ENCODE measurements around the gene KMT2D.
"Not testable (repeated sequence)": the region's sequence is repeated elsewhere in the genome, so short reads cannot be mapped to it uniquely, and the experiment has no call there.

The KMT2D gene

DNA sequence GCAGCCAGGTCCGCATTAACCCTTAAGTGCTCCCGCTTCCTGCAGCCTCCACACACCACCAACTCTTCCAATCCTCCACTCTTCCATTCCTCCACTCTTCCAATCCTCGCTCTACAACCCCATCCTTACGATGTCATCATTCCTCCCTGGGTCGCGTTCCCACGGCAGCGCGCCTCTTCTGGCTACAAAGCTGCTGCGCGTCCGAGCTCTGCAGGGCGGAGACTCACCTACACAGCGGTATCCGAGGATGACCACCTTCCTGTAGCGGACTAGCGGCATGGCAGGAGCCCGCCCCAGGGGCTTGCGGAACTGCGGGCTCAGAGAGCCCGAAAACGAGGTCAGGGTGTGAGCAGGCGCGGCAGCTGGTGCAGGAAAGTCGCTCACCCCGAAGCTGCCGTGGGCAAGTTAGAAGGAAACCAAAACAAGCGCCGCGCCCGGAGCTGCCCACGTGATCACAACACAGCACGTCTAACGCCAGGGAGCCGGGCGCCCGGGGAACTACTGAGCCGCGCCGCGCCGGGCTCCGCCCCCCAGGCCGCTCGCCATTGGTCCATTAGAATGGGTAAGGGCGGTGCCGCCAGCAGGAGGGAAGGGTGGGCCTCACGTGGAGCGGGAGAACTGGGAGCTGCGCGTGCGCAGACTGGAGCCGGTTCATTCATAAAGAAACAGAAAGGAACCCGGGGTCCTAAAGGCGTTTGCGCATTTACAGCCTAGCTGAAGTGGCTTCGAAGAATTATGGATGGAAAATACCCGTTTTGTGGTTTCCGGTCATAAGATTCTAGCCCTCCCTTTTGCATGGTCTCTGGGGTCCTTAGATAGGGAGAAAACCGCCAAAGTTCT lies 9.1 kb upstream of the KMT2D start, which contains the start of gene RHEBL1:
Gene RHEBL1, minus strand, starts transcription at position 473 of the 840 bp plus-strand sequence. Its CDS starts 194 bp downstream, at position 279.
- peak within 1 kb of the TSS; percentile 50 for H3K27ac ChIP-seq (replicated peaks)

DNA sequence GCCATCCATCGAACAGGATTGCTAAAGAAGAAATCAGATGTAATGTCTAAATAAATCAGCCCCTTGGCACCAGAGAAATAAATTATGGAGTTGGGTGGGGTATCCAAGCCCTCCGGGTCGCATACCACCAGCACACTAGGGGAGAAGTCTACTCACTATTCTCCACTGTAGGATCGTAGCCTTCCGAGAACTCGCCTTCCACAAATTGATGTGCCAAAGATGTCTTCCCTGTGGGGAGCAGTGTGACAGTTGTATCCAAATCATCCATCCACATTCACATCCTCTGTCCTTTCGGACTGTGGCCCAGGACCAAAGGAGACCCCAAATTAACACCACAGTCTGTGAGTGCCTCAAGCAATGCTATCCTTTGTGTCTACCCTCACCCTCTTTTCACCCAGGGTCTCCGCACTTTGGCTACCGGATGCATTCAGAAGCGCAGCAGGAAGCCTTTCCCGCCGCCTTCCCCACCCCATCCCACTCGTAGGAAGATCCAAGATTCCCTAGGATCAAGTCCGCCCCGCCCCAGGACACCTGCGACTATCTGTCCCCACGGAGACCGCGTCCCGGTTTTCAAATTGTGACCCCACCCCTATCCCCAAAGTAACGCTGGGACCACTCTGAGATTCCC lies 8.4 kb upstream of the KMT2D start:
- no peaks in the 10 kb centered on the region for H3K27me3 ChIP-seq (ENCODE audit: insufficient read depth, poor library complexity, severe bottlenecking)
- H3K4me3 ChIP-seq (replicated peaks; ENCODE audit: insufficient read depth, low read length) = peak overlapping the region; percentile 92
- no peak for DNase-seq (ENCODE audit: low read depth in 1 of 2, low spot score in 1 of 2)
- TF ChIP-seq SPI1 (IDR thresholded peaks at IDR 0.05; ENCODE audit: borderline replicate concordance, low read depth) = no peak
- peak overlapping the region; percentile 50; the same call in 1 of the 2 replicates for H3K27ac ChIP-seq (replicated peaks)

More for the DNA sequence above, 9.1 kb upstream of the KMT2D start, which contains the start of gene RHEBL1:
- TF ChIP-seq SPI1 (IDR thresholded peaks at IDR 0.05; ENCODE audit: borderline replicate concordance, low read depth) = no peak
- peak; percentile 48; the same call in 1 of the 2 replicates for TF ChIP-seq POLR2AphosphoS5 (IDR thresholded peaks at IDR 0.05; ENCODE audit: low read depth)
- TF ChIP-seq, protein P1, sequence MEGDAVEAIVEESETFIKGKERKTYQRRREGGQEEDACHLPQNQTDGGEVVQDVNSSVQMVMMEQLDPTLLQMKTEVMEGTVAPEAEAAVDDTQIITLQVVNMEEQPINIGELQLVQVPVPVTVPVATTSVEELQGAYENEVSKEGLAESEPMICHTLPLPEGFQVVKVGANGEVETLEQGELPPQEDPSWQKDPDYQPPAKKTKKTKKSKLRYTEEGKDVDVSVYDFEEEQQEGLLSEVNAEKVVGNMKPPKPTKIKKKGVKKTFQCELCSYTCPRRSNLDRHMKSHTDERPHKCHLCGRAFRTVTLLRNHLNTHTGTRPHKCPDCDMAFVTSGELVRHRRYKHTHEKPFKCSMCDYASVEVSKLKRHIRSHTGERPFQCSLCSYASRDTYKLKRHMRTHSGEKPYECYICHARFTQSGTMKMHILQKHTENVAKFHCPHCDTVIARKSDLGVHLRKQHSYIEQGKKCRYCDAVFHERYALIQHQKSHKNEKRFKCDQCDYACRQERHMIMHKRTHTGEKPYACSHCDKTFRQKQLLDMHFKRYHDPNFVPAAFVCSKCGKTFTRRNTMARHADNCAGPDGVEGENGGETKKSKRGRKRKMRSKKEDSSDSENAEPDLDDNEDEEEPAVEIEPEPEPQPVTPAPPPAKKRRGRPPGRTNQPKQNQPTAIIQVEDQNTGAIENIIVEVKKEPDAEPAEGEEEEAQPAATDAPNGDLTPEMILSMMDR (IDR thresholded peaks at IDR 0.05; ENCODE audit: insufficient read depth, low read length) = peak; percentile 18
- Histone ChIP-seq H3K27me3 (ENCODE audit: insufficient read depth, poor library complexity, severe bottlenecking) (no peaks in the 10 kb centered on the region), H3K4me3 (replicated peaks; ENCODE audit: insufficient read depth, low read length) (peak within 1 kb of the TSS; percentile 92)
- peak; percentile 96 to 99 for DNase-seq (ENCODE audit: low read depth in 1 of 2, low spot score in 1 of 2)

DNA sequence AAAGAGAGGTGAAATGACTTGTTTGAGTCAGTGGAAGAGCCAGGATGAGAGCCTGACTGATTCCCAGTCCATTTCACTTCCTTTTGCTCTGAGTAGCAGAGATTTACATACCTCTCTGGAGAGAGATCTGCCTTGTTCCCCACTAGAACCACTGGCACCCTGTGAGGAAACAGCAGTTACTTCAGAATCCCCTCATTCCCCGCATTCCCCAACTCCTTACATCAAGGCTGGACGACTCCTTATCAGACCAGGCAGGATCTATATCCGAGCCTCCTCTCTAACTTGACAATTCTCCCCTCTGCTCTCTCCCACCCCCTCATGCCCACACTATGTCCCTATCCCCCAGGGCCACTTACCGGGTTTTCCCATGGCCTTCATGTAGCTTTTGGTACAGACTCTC lies 5.5 kb upstream of the KMT2D start:
- no peak for DNase-seq (ENCODE audit: low read depth in 1 of 2, low spot score in 1 of 2)
- Histone ChIP-seq H3K27ac (replicated peaks) (no peak overlapping the region), H3K27me3 (ENCODE audit: insufficient read depth, poor library complexity, severe bottlenecking) (no peaks in the 10 kb centered on the region), H3K4me3 (replicated peaks; ENCODE audit: insufficient read depth, low read length) (no peak overlapping the region)
- TF ChIP-seq SPI1 (IDR thresholded peaks at IDR 0.05; ENCODE audit: borderline replicate concordance, low read depth) = no peak
- TF ChIP-seq GABPA (IDR thresholded peaks at IDR 0.05; ENCODE audit: low read depth) = no peak
- TF ChIP-seq, protein P1 (IDR thresholded peaks at IDR 0.05; ENCODE audit: insufficient read depth, low read length) = no peak
- no peak for TF ChIP-seq POLR2AphosphoS5 (IDR thresholded peaks at IDR 0.05; ENCODE audit: low read depth)
- TF ChIP-seq, protein P2, sequence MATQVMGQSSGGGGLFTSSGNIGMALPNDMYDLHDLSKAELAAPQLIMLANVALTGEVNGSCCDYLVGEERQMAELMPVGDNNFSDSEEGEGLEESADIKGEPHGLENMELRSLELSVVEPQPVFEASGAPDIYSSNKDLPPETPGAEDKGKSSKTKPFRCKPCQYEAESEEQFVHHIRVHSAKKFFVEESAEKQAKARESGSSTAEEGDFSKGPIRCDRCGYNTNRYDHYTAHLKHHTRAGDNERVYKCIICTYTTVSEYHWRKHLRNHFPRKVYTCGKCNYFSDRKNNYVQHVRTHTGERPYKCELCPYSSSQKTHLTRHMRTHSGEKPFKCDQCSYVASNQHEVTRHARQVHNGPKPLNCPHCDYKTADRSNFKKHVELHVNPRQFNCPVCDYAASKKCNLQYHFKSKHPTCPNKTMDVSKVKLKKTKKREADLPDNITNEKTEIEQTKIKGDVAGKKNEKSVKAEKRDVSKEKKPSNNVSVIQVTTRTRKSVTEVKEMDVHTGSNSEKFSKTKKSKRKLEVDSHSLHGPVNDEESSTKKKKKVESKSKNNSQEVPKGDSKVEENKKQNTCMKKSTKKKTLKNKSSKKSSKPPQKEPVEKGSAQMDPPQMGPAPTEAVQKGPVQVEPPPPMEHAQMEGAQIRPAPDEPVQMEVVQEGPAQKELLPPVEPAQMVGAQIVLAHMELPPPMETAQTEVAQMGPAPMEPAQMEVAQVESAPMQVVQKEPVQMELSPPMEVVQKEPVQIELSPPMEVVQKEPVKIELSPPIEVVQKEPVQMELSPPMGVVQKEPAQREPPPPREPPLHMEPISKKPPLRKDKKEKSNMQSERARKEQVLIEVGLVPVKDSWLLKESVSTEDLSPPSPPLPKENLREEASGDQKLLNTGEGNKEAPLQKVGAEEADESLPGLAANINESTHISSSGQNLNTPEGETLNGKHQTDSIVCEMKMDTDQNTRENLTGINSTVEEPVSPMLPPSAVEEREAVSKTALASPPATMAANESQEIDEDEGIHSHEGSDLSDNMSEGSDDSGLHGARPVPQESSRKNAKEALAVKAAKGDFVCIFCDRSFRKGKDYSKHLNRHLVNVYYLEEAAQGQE (IDR thresholded peaks at IDR 0.05; ENCODE audit: insufficient replicate concordance, low read depth) = no peak

DNA sequence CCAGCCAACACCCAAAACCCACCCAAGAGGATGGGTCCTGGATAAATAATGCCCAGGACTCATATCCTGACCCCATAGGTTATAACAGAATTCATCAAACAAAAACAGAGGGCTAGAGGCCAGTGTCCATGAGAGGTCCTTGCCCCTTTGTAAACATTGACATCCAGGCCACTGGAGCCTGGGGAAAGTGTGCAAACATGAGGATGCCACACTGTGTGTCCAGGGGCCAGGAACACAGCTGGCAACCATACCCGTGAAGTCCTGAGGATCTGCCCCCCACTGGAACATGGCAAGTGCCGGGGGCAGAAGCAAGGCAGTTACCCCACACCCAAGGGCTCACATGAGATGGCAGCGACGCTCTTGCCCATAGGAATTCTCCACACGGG lies 4.2 kb upstream of the KMT2D start:
- DNase-seq (ENCODE audit: low read depth in 1 of 2, low spot score in 1 of 2) = no peak
- Histone ChIP-seq H3K27me3 (ENCODE audit: insufficient read depth, poor library complexity, severe bottlenecking) (no peaks in the 10 kb centered on the region), H3K4me3 (replicated peaks; ENCODE audit: insufficient read depth, low read length) (no peak overlapping the region), H3K27ac (replicated peaks) (no peak overlapping the region)
- TF ChIP-seq SPI1 (IDR thresholded peaks at IDR 0.05; ENCODE audit: borderline replicate concordance, low read depth) (no peak), POLR2AphosphoS5 (IDR thresholded peaks at IDR 0.05; ENCODE audit: low read depth) (no peak), GABPA (IDR thresholded peaks at IDR 0.05; ENCODE audit: low read depth) (no peak)
- TF ChIP-seq, protein P1 (IDR thresholded peaks at IDR 0.05; ENCODE audit: insufficient read depth, low read length) = no peak
- TF ChIP-seq, protein P2 (IDR thresholded peaks at IDR 0.05; ENCODE audit: insufficient replicate concordance, low read depth) = no peak

DNA sequence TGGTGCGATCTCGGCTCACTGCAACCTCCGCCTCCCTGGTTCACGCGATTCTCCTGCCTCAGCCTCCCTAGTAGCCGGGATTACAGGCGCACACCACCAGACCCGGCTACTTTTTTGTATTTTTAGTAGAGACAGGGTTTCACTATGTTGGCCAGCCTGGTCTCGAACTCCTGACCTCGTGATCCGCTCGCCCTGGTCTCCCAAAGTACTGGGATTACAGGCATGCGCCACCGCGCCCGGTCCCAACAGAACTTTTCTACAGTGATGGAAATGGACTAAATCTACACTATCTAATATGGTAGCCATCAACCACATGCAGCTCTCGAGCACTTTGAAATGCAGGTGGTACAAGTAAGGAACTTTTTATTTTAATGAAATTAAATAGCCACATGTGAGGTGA lies 1.3 kb upstream of the KMT2D start:
- not testable (repeated sequence) for H3K27me3 ChIP-seq (ENCODE audit: insufficient read depth, poor library complexity, severe bottlenecking); H3K27ac ChIP-seq (replicated peaks); DNase-seq (ENCODE audit: low read depth in 1 of 2, low spot score in 1 of 2); H3K4me3 ChIP-seq (replicated peaks; ENCODE audit: insufficient read depth, low read length)

Data from HL-60 (cell line).